Measurements from ENCODE around the gene WDR76. TPM values are rescaled to one million over a fixed set of nuclear protein-coding genes. Genes with fewer than 3 reads are reported as not detected.

The WDR76 gene
- polyA plus RNA-seq (2013, experiment 1 of 2): 7.8 TPM
- polyA plus RNA-seq (2013, experiment 2 of 2): 7.8 TPM

GRCh38 chr15:43826508-43827341 is at the start of gene WDR76:
WDR76 (plus strand) TSS chr15:43827002; CDS start chr15:43827033, 31 bp downstream.
- peak within 1 kb of the TSS; percentile 61 for H3K4me2 ChIP-seq (ENCODE audit: low read length, poor library complexity, severe bottlenecking)
- WGBS: 10% methylated on average over 46 of the region's 48 CpGs
- peak within 1 kb of the TSS; percentile 85 for H4K91ac ChIP-seq (ENCODE audit: low read length)
- peak within 1 kb of the TSS in 1 of 2 experiments; percentile 54 for H3K18ac ChIP-seq (ENCODE audit: low read depth in 1 of 2, low read length in 2 of 2)
- no peak within 1 kb of the TSS for H3K23ac ChIP-seq (ENCODE audit: low read length in 2 of 2)
- DNase-seq: peak; percentile 82
- no peak within 1 kb of the TSS for H3K14ac ChIP-seq (ENCODE audit: low read length in 2 of 2)
- H2AFZ ChIP-seq (ENCODE audit: low read depth, low read length): peak within 1 kb of the TSS; percentile 30
- no peak within 1 kb of the TSS for H2BK12ac ChIP-seq (ENCODE audit: low read length in 2 of 2)
- H3K9me3 ChIP-seq (ENCODE audit: control insufficient read depth, low read length): no peaks in the 10 kb centered on the region
- peaks cover 14% of the 10 kb centered on the region for H3K4me1 ChIP-seq (ENCODE audit: control insufficient read depth, insufficient read depth, low read depth, low read length)
- no peak within 1 kb of the TSS for H2BK15ac ChIP-seq (ENCODE audit: low read depth, poor library complexity, severe bottlenecking)
- H4K8ac ChIP-seq (ENCODE audit: low read length): peak within 1 kb of the TSS; percentile 61
- H3K4ac ChIP-seq (ENCODE audit: low read depth in 1 of 2, low read length in 2 of 2): peak within 1 kb of the TSS in 1 of 2 experiments; percentile 71
- H3K27ac ChIP-seq (ENCODE audit: low read length, poor library complexity, severe bottlenecking): no peak within 1 kb of the TSS
- no peak within 1 kb of the TSS for H2BK120ac ChIP-seq (ENCODE audit: low read depth, low read length)
- H3K36me3 ChIP-seq (ENCODE audit: control insufficient read depth in 1 of 2, insufficient read depth in 2 of 2, low read depth in 1 of 2, low read length in 2 of 2): no peaks in the 10 kb centered on the region
- H3K9ac ChIP-seq (ENCODE audit: low read length): peak within 1 kb of the TSS; percentile 80
- peak within 1 kb of the TSS; percentile 59 to 90 for H3K4me3 ChIP-seq (ENCODE audit: insufficient read depth in 1 of 2, low read depth in 1 of 2, low read length in 2 of 2)
- no peak within 1 kb of the TSS for H2AK5ac ChIP-seq (ENCODE audit: low read length, severe bottlenecking)
- no peaks in the 10 kb centered on the region for H3K27me3 ChIP-seq (ENCODE audit: control insufficient read depth in 1 of 2, insufficient read depth in 1 of 2, low read length in 2 of 2)
- peaks cover 8% of the 10 kb centered on the region for H3K79me1 ChIP-seq (replicated peaks; ENCODE audit: low read length, poor library complexity, severe bottlenecking)
- H2BK5ac ChIP-seq (ENCODE audit: low read depth, low read length, poor library complexity, severe bottlenecking): no peak within 1 kb of the TSS

- WGBS: 6% methylated on average over 31 of the region's 31 CpGs
- no peak overlapping the region for H3K23ac ChIP-seq (ENCODE audit: low read length in 2 of 2)
- H2AFZ ChIP-seq (ENCODE audit: low read depth, low read length): peak overlapping the region; percentile 30
- H3K79me1 ChIP-seq (replicated peaks; ENCODE audit: low read length, poor library complexity, severe bottlenecking): no peaks in the 10 kb centered on the region
- H4K91ac ChIP-seq (ENCODE audit: low read length): no peak overlapping the region
- H3K27ac ChIP-seq (ENCODE audit: low read length, poor library complexity, severe bottlenecking): peak overlapping the region; percentile 34
- H3K9ac ChIP-seq (ENCODE audit: low read length): peak overlapping the region; percentile 86
- H2BK5ac ChIP-seq (ENCODE audit: low read depth, low read length, poor library complexity, severe bottlenecking): no peak overlapping the region
- peak; percentile 87 for DNase-seq
- no peaks in the 10 kb centered on the region for H3K9me3 ChIP-seq (ENCODE audit: control insufficient read depth, low read length)
- H2BK120ac ChIP-seq (ENCODE audit: low read depth, low read length): no peak overlapping the region
- no peak overlapping the region for H2AK5ac ChIP-seq (ENCODE audit: low read length, severe bottlenecking)
- peak overlapping the region in 1 of 2 experiments; percentile 94 for H3K14ac ChIP-seq (ENCODE audit: low read length in 2 of 2)
- H3K4ac ChIP-seq (ENCODE audit: low read depth in 1 of 2, low read length in 2 of 2): peak overlapping the region in 1 of 2 experiments; percentile 67
- H3K4me3 ChIP-seq (ENCODE audit: insufficient read depth in 1 of 2, low read depth in 1 of 2, low read length in 2 of 2): peak overlapping the region; percentile 56 to 87
- H3K27me3 ChIP-seq (ENCODE audit: control insufficient read depth in 1 of 2, insufficient read depth in 1 of 2, low read length in 2 of 2): no peaks in the 10 kb centered on the region
- H3K4me2 ChIP-seq (ENCODE audit: low read length, poor library complexity, severe bottlenecking): peak overlapping the region; percentile 95
- peak overlapping the region; percentile 30 to 86 for H2BK12ac ChIP-seq (ENCODE audit: low read length in 2 of 2)
- H3K18ac ChIP-seq (ENCODE audit: low read depth in 1 of 2, low read length in 2 of 2): peak overlapping the region; percentile 60 to 91
- peak overlapping the region; percentile 36 for H2BK15ac ChIP-seq (ENCODE audit: low read depth, poor library complexity, severe bottlenecking)
- peaks cover 14% of the 10 kb centered on the region for H3K4me1 ChIP-seq (ENCODE audit: control insufficient read depth, insufficient read depth, low read depth, low read length)
- H4K8ac ChIP-seq (ENCODE audit: low read length): peak overlapping the region; percentile 87
- peaks cover 11 to 21% of the 10 kb centered on the region in 2 experiments for H3K36me3 ChIP-seq (ENCODE audit: control insufficient read depth in 1 of 2, insufficient read depth in 2 of 2, low read depth in 1 of 2, low read length in 2 of 2)
Observed at GRCh38 chr15:43777267-43777914, 49.4 kb upstream of the WDR76 start.

- Histone ChIP-seq H3K18ac (ENCODE audit: low read depth in 1 of 2, low read length in 2 of 2) (no peak overlapping the region), H3K23ac (ENCODE audit: low read length in 2 of 2) (no peak overlapping the region), H3K36me3 (ENCODE audit: control insufficient read depth in 1 of 2, insufficient read depth in 2 of 2, low read depth in 1 of 2, low read length in 2 of 2) (peaks cover 2 to 6% of the 10 kb centered on the region in 2 experiments), H3K4me2 (ENCODE audit: low read length, poor library complexity, severe bottlenecking) (no peak overlapping the region), H2BK15ac (ENCODE audit: low read depth, poor library complexity, severe bottlenecking) (no peak overlapping the region), H2BK12ac (ENCODE audit: low read length in 2 of 2) (no peak overlapping the region), H3K4me3 (ENCODE audit: insufficient read depth in 1 of 2, low read depth in 1 of 2, low read length in 2 of 2) (no peak overlapping the region), H3K27ac (ENCODE audit: low read length, poor library complexity, severe bottlenecking) (no peak overlapping the region), H2BK120ac (ENCODE audit: low read depth, low read length) (no peak overlapping the region), H3K4ac (ENCODE audit: low read depth in 1 of 2, low read length in 2 of 2) (no peak overlapping the region), H3K9me3 (ENCODE audit: control insufficient read depth, low read length) (no peaks in the 10 kb centered on the region), H3K9ac (ENCODE audit: low read length) (no peak overlapping the region), H2BK5ac (ENCODE audit: low read depth, low read length, poor library complexity, severe bottlenecking) (no peak overlapping the region), H4K8ac (ENCODE audit: low read length) (no peak overlapping the region), H4K91ac (ENCODE audit: low read length) (no peak overlapping the region), H3K14ac (ENCODE audit: low read length in 2 of 2) (no peak overlapping the region), H3K27me3 (ENCODE audit: control insufficient read depth in 1 of 2, insufficient read depth in 1 of 2, low read length in 2 of 2) (no peaks in the 10 kb centered on the region), H2AK5ac (ENCODE audit: low read length, severe bottlenecking) (no peak overlapping the region), H3K4me1 (ENCODE audit: control insufficient read depth, insufficient read depth, low read depth, low read length) (peaks cover 14% of the 10 kb centered on the region), H2AFZ (ENCODE audit: low read depth, low read length) (no peak overlapping the region), H3K79me1 (replicated peaks; ENCODE audit: low read length, poor library complexity, severe bottlenecking) (no peaks in the 10 kb centered on the region)
- DNase-seq: no peak
- WGBS: 94% methylated on average over 1 of the region's 1 CpG
Observed at GRCh38 chr15:43779016-43779415, 47.8 kb upstream of the WDR76 start.

- H4K91ac ChIP-seq (ENCODE audit: low read length): no peak overlapping the region
- WGBS: 95% methylated on average over 2 of the region's 3 CpGs
- H3K4me2 ChIP-seq (ENCODE audit: low read length, poor library complexity, severe bottlenecking): no peak overlapping the region
- no peak overlapping the region for H4K8ac ChIP-seq (ENCODE audit: low read length)
- peaks cover 7% of the 10 kb centered on the region for H3K4me1 ChIP-seq (ENCODE audit: control insufficient read depth, insufficient read depth, low read depth, low read length)
- H3K9ac ChIP-seq (ENCODE audit: low read length): no peak overlapping the region
- H3K36me3 ChIP-seq (ENCODE audit: control insufficient read depth in 1 of 2, insufficient read depth in 2 of 2, low read depth in 1 of 2, low read length in 2 of 2): peaks cover 10 to 14% of the 10 kb centered on the region in 2 experiments
- no peak overlapping the region for H3K23ac ChIP-seq (ENCODE audit: low read length in 2 of 2)
- no peak overlapping the region for H3K4ac ChIP-seq (ENCODE audit: low read depth in 1 of 2, low read length in 2 of 2)
- no peaks in the 10 kb centered on the region for H3K27me3 ChIP-seq (ENCODE audit: control insufficient read depth in 1 of 2, insufficient read depth in 1 of 2, low read length in 2 of 2)
- no peak for DNase-seq
- H2BK120ac ChIP-seq (ENCODE audit: low read depth, low read length): no peak overlapping the region
- H3K18ac ChIP-seq (ENCODE audit: low read depth in 1 of 2, low read length in 2 of 2): no peak overlapping the region
- no peak overlapping the region for H2AFZ ChIP-seq (ENCODE audit: low read depth, low read length)
- no peak overlapping the region for H2BK5ac ChIP-seq (ENCODE audit: low read depth, low read length, poor library complexity, severe bottlenecking)
- no peak overlapping the region for H2AK5ac ChIP-seq (ENCODE audit: low read length, severe bottlenecking)
- H3K4me3 ChIP-seq (ENCODE audit: insufficient read depth in 1 of 2, low read depth in 1 of 2, low read length in 2 of 2): no peak overlapping the region
- no peaks in the 10 kb centered on the region for H3K79me1 ChIP-seq (replicated peaks; ENCODE audit: low read length, poor library complexity, severe bottlenecking)
- H3K27ac ChIP-seq (ENCODE audit: low read length, poor library complexity, severe bottlenecking): no peak overlapping the region
- no peak overlapping the region for H2BK12ac ChIP-seq (ENCODE audit: low read length in 2 of 2)
- no peak overlapping the region for H3K14ac ChIP-seq (ENCODE audit: low read length in 2 of 2)
- no peaks in the 10 kb centered on the region for H3K9me3 ChIP-seq (ENCODE audit: control insufficient read depth, low read length)
- no peak overlapping the region for H2BK15ac ChIP-seq (ENCODE audit: low read depth, poor library complexity, severe bottlenecking)
Observed at GRCh38 chr15:43789409-43789808, 37.4 kb upstream of the WDR76 start.
